Panc1 (cell line): Measurements from ENCODE around the gene SHANK1. TPM values are rescaled to one million over a fixed set of nuclear protein-coding genes. Genes with fewer than 3 reads are reported as not detected.

Experiments used
- ATAC-seq: fragments of 200-7000 bp; cut with Tn5 transposase; 2 replicates; pipeline ENCODE4 v1.9.1; 2020; ENCODE audit warnings: mild to moderate bottlenecking, moderate library complexity
- BruUV-seq: library from RNA; stranded (reverse); fragments of 400-500 nt; replicated peaks from 2 replicates; lab custom pipeline; 2021; lab: Mats Ljungman, UMichigan
- CTCF ChIA-PET: fragments of 300-600 bp; sonication (Branson Sonifier 250); formaldehyde crosslinking; loops from one replicate; lab custom pipeline; 2022; ENCODE audit warnings: antibody characterized with exemption; lab: Charles Lee
- POLR2A ChIA-PET: fragments of 300-600 bp; sonication (Branson Sonifier 250); formaldehyde crosslinking; loops from one replicate; lab custom pipeline; 2022; ENCODE audit warnings: antibody characterized with exemption; lab: Charles Lee
- DNase-seq: peaks from one replicate; pipeline ENCODE4 v3.0.0-alpha.2; 2010; ENCODE audit warnings: low read depth, low spot score
- H3K27ac ChIP-seq: 2 replicates; pipeline ENCODE4 v1.5.1; 2011; ENCODE audit warnings: mild to moderate bottlenecking, low read length, inconsistent platforms
- H3K27me3 ChIP-seq: fragments of 200-500 bp; sonication (Bioruptor generic); 2 replicates; pipeline ENCODE4 v1.6.0; 2014; ENCODE audit warnings: low read length, inconsistent platforms; ENCODE audit not compliant: control insufficient read depth, insufficient read depth
- H3K36me3 ChIP-seq: fragments of 200-500 bp; sonication (Bioruptor generic); 2 replicates; pipeline ENCODE4 v1.5.1; 2014; ENCODE audit warnings: inconsistent platforms, mild to moderate bottlenecking, low read length, moderate library complexity; ENCODE audit not compliant: control insufficient read depth, insufficient read depth
- H3K4me1 ChIP-seq: 2 replicates; pipeline ENCODE4 v1.5.1; 2011; ENCODE audit warnings: inconsistent platforms, mild to moderate bottlenecking, low read length, moderate library complexity; ENCODE audit not compliant: control insufficient read depth, insufficient read depth
- H3K4me3 ChIP-seq, 2 experiments: 2 replicates each; pipeline ENCODE4 v1.5.1; 2011 to 2012; ENCODE audit warnings: low read depth in 2 of 2, low read length in 2 of 2, mild to moderate bottlenecking in 2 of 2, inconsistent platforms in 1 of 2, moderate library complexity in 1 of 2
- H3K9me3 ChIP-seq: fragments of 200-500 bp; sonication (Bioruptor generic); 2 replicates; pipeline ENCODE4 v1.5.1; 2014; ENCODE audit warnings: low read depth, mild to moderate bottlenecking, inconsistent platforms, low read length, moderate library complexity; ENCODE audit not compliant: control insufficient read depth, insufficient read depth
- CTCF ChIP-seq: fragments of 450-650 bp; IDR thresholded peaks from 2 replicates; pipeline ENCODE4 v1.5.1; 2017; ENCODE audit warnings: mild to moderate bottlenecking
- POLR2AphosphoS5 ChIP-seq: IDR thresholded peaks from 2 replicates; pipeline ENCODE4 v1.6.1; 2012; ENCODE audit warnings: mild to moderate bottlenecking, low read depth, low read length, moderate library complexity
- REST ChIP-seq, 2 experiments: IDR thresholded peaks; 2 replicates each; pipeline ENCODE4 v1.6.1; 2011 to 2012; ENCODE audit warnings: low read depth in 2 of 2, control low read depth in 1 of 2, low read length in 1 of 2, mild to moderate bottlenecking in 1 of 2, moderate library complexity in 1 of 2; ENCODE audit not compliant: insufficient read depth in 1 of 2
- SIN3A ChIP-seq: IDR thresholded peaks from 2 replicates; pipeline ENCODE4 v1.6.1; 2012; ENCODE audit warnings: low read depth, mild to moderate bottlenecking, low read length, moderate library complexity, borderline replicate concordance; ENCODE audit not compliant: insufficient read depth
- TCF7L2 ChIP-seq: IDR thresholded peaks from 2 replicates; pipeline ENCODE4 v1.6.1; 2011; ENCODE audit warnings: mild to moderate bottlenecking, low read depth, low read length, inconsistent platforms
- in situ Hi-C: cut with HindIII; loops from 2 replicates; pipeline ENCODE4 v1.10.0; 2016; ENCODE audit warnings: low sequenced_read_pairs, low pct_unique_long_range_greater_than_20kb
- intact Hi-C: fragments of 100-400 bp; cut with micrococcal nuclease; formaldehyde crosslinking; loops from one replicate; pipeline ENCODE4 v1.10.0; 2022; ENCODE audit not compliant: unreplicated experiment
- total RNA-seq: library from RNA; stranded (reverse); gene quantifications from one replicate; pipeline ENCODE4 v1.2.1, GENCODE V29; 2021; ENCODE audit not compliant: unreplicated experiment

SHANK1 gene
- total RNA-seq, 1 experiment from 2014 or later = not detected

- no TSS peak for BruUV-seq
- intact Hi-C loops (no loop called here), in situ Hi-C loops (no loop called here)
- Histone ChIP-seq H3K4me1 (no peaks in the 10 kb centered on the region), H3K27me3 (no peaks in the 10 kb centered on the region), H3K27ac (no peak overlapping the region), H3K36me3 (peaks cover 3% of the 10 kb centered on the region; the same call in 1 of the 2 replicates), H3K4me3 (no peak overlapping the region), H3K9me3 (no peaks in the 10 kb centered on the region)
- no peak for TF ChIP-seq REST (IDR thresholded peaks at IDR 0.05; ENCODE audit: insufficient read depth in 1 of 2, low read depth in 2 of 2, low read length in 1 of 2)
- no peak for TF ChIP-seq SIN3A
- ATAC-seq = no peak
- ChIA-PET CTCF (no interaction called here), POLR2A (no interaction called here)
- DNase-seq = no peak
Measured at GRCh38 chr19:50652722-50653121, 66.9 kb downstream of the SHANK1 start.

- ChIA-PET CTCF (no interaction called here), POLR2A (no interaction called here)
- H3K27ac ChIP-seq = no peak overlapping the region
- no peak for TF ChIP-seq POLR2AphosphoS5
- no peak for TF ChIP-seq CTCF
- TF ChIP-seq SIN3A = no peak
- no peak for TF ChIP-seq TCF7L2
- no TSS peak for BruUV-seq
- H3K4me1 ChIP-seq = no peaks in the 10 kb centered on the region
- no peak for ATAC-seq
- in situ Hi-C loops = no loop called here
- H3K27me3 ChIP-seq = no peaks in the 10 kb centered on the region
- H3K36me3 ChIP-seq = no peaks in the 10 kb centered on the region
- H3K9me3 ChIP-seq = no peaks in the 10 kb centered on the region
- no peak for DNase-seq
- no peak overlapping the region for H3K4me3 ChIP-seq
- intact Hi-C loops = no loop called here
Measured at GRCh38 chr19:50651174-50651573, 68.4 kb downstream of the SHANK1 start.

GRCh38 chr19:50649433-50650391, 69.9 kb downstream of the SHANK1 start, which contains the start of gene C19orf81:
C19orf81 (plus strand) TSS chr19:50649445; CDS start chr19:50649445, 0 bp downstream.
- peaks cover 1% of the 10 kb centered on the region; the same call in 1 of the 2 replicates for H3K27me3 ChIP-seq
- no peaks in the 10 kb centered on the region for H3K36me3 ChIP-seq
- H3K4me3 ChIP-seq = no peak within 1 kb of the TSS
- ATAC-seq (peak; percentile 51; the same call in 1 of the 2 replicates), DNase-seq (no peak)
- TF ChIP-seq SIN3A = no peak
- no peak for TF ChIP-seq CTCF
- TF ChIP-seq POLR2AphosphoS5 = no peak
- no peak for TF ChIP-seq TCF7L2
- TF ChIP-seq REST (IDR thresholded peaks at IDR 0.05; ENCODE audit: insufficient read depth in 1 of 2, low read depth in 2 of 2, low read length in 1 of 2) = no peak
- H3K9me3 ChIP-seq = no peaks in the 10 kb centered on the region
- H3K4me1 ChIP-seq = no peaks in the 10 kb centered on the region
- in situ Hi-C loops = no loop called here
- intact Hi-C loops = no loop called here
- no TSS peak for BruUV-seq
- POLR2A ChIA-PET = no interaction called here
- CTCF ChIA-PET = no interaction called here
- H3K27ac ChIP-seq = no peak within 1 kb of the TSS
